GM12892 (cell line): ENCODE measurements around the gene PDHX.

Source experiments
- POLR2A ChIP-seq: IDR thresholded peaks from 2 replicates; pipeline ENCODE4 v1.6.1; 2011; ENCODE audit warnings: low read depth, low read length, control low read depth
- POLR2AphosphoS5 ChIP-seq: IDR thresholded peaks from 2 replicates; pipeline ENCODE4 v1.6.1; 2011; ENCODE audit warnings: low read depth, low read length, control low read depth
- TAF1 ChIP-seq: IDR thresholded peaks from 2 replicates; pipeline ENCODE4 v1.6.1; 2011; ENCODE audit warnings: low read depth, mild to moderate bottlenecking, control low read depth, low read length, borderline replicate concordance

DNA sequence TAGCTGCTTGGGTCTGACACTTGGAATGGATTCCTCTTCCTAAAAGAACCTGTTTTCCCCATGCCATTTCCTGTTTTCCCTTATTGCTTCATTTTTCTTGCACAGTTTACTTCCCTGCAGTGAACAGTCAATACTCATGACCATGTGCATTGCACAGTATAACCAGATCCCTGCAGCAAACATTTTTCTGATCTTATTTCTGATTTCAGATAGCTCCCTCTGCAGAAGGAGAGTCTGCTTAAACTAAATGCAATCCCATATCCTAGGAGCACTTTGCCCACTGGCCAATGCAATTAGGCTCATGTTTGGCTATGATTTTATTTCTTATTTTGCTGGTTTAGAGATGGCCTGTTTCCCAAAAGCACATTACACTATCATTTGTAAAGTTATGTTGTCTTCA lies 125.8 kb downstream of the PDHX start:
- TF ChIP-seq POLR2A (no peak), POLR2AphosphoS5 (no peak), TAF1 (no peak)
